ENCODE measurements around the gene AMMECR1L. TPM values are rescaled to one million over a fixed set of nuclear protein-coding genes. Genes with fewer than 3 reads are reported as not detected.

The AMMECR1L gene
- total and polyA plus RNA-seq, 2 experiments from 2014 or later: 7.8 to 17.7 TPM

DNA sequence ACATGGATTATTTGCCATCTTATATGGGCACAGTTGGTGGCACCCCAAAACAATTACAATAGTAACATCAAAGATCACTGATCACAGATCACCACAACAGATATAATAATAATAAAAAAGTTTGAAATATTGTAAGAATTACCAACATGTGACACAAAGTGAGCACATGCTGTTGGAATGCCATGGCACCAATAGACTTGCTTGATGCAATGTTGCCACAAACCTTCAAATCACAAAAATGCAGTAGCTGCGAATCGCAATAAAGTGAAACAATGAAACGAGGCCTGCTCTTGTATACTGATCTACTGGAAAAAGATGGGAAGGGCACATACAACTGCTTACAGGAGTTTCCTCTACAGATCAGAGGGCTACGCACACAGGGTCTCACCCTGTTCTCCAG, 32.2 kb upstream of the AMMECR1L start:
- H3K9me3 Mint-ChIP-seq: no peaks in the 10 kb centered on the region; the same call in 2 of the 3 replicates
- H3K36me3 Mint-ChIP-seq (ENCODE audit: low read depth): no peaks in the 10 kb centered on the region
- TF ChIP-seq POLR2AphosphoS5 (IDR thresholded peaks at IDR 0.05; ENCODE audit: low read depth): no peak
- no peak for TF ChIP-seq EZH2phosphoT487 (IDR thresholded peaks at IDR 0.05; ENCODE audit: unreplicated experiment)
- TF ChIP-seq, protein P1, sequence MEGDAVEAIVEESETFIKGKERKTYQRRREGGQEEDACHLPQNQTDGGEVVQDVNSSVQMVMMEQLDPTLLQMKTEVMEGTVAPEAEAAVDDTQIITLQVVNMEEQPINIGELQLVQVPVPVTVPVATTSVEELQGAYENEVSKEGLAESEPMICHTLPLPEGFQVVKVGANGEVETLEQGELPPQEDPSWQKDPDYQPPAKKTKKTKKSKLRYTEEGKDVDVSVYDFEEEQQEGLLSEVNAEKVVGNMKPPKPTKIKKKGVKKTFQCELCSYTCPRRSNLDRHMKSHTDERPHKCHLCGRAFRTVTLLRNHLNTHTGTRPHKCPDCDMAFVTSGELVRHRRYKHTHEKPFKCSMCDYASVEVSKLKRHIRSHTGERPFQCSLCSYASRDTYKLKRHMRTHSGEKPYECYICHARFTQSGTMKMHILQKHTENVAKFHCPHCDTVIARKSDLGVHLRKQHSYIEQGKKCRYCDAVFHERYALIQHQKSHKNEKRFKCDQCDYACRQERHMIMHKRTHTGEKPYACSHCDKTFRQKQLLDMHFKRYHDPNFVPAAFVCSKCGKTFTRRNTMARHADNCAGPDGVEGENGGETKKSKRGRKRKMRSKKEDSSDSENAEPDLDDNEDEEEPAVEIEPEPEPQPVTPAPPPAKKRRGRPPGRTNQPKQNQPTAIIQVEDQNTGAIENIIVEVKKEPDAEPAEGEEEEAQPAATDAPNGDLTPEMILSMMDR (conservative IDR thresholded peaks at IDR 0.05; ENCODE audit: low read depth in 2 of 2): no peak
- TF ChIP-seq ZNF331 (CRISPR knock-in tag; IDR thresholded peaks at IDR 0.05; ENCODE audit: low read depth): no peak
- TF ChIP-seq, protein P2, sequence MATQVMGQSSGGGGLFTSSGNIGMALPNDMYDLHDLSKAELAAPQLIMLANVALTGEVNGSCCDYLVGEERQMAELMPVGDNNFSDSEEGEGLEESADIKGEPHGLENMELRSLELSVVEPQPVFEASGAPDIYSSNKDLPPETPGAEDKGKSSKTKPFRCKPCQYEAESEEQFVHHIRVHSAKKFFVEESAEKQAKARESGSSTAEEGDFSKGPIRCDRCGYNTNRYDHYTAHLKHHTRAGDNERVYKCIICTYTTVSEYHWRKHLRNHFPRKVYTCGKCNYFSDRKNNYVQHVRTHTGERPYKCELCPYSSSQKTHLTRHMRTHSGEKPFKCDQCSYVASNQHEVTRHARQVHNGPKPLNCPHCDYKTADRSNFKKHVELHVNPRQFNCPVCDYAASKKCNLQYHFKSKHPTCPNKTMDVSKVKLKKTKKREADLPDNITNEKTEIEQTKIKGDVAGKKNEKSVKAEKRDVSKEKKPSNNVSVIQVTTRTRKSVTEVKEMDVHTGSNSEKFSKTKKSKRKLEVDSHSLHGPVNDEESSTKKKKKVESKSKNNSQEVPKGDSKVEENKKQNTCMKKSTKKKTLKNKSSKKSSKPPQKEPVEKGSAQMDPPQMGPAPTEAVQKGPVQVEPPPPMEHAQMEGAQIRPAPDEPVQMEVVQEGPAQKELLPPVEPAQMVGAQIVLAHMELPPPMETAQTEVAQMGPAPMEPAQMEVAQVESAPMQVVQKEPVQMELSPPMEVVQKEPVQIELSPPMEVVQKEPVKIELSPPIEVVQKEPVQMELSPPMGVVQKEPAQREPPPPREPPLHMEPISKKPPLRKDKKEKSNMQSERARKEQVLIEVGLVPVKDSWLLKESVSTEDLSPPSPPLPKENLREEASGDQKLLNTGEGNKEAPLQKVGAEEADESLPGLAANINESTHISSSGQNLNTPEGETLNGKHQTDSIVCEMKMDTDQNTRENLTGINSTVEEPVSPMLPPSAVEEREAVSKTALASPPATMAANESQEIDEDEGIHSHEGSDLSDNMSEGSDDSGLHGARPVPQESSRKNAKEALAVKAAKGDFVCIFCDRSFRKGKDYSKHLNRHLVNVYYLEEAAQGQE (IDR thresholded peaks at IDR 0.05; ENCODE audit: unreplicated experiment): no peak
- no peak for TF ChIP-seq ZNF114 (CRISPR knock-in tag; IDR thresholded peaks at IDR 0.05)
- TF ChIP-seq, protein P3, sequence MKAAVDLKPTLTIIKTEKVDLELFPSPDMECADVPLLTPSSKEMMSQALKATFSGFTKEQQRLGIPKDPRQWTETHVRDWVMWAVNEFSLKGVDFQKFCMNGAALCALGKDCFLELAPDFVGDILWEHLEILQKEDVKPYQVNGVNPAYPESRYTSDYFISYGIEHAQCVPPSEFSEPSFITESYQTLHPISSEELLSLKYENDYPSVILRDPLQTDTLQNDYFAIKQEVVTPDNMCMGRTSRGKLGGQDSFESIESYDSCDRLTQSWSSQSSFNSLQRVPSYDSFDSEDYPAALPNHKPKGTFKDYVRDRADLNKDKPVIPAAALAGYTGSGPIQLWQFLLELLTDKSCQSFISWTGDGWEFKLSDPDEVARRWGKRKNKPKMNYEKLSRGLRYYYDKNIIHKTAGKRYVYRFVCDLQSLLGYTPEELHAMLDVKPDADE (IDR thresholded peaks at IDR 0.05): no peak
- no peak for TF ChIP-seq CREB1 (CRISPR knock-in tag; IDR thresholded peaks at IDR 0.05; ENCODE audit: low read depth)
- no peaks in the 10 kb centered on the region for H3K4me1 ChIP-seq (ENCODE audit: insufficient read depth)
- H3K36me3 ChIP-seq (ENCODE audit: insufficient read depth): no peaks in the 10 kb centered on the region; the same call in 1 of the 2 replicates
- no peaks in the 10 kb centered on the region for H3K27me3 ChIP-seq (ENCODE audit: insufficient read depth)
- H2AFZ ChIP-seq: no peak overlapping the region
- no peak for ATAC-seq
- no peaks in the 10 kb centered on the region for H3F3A ChIP-seq (replicated peaks; ENCODE audit: low read depth)
- no peak overlapping the region for H3K27ac Mint-ChIP-seq
- H3K27me3 Mint-ChIP-seq (ENCODE audit: insufficient read depth, low read depth, poor library complexity): peaks cover 9% of the 10 kb centered on the region
- no peaks in the 10 kb centered on the region for H4K20me1 ChIP-seq (replicated peaks; ENCODE audit: insufficient read depth)
- no peak overlapping the region for H3K4me3 Mint-ChIP-seq
- no peak overlapping the region for H3K27ac ChIP-seq (ENCODE audit: low read depth)
- no peaks in the 10 kb centered on the region for H3K4me1 Mint-ChIP-seq
- H3K9me2 ChIP-seq (ENCODE audit: insufficient read depth): no peaks in the 10 kb centered on the region
- DNase-seq (ENCODE audit: low spot score): no peak
- H3K4me2 ChIP-seq: no peak overlapping the region
- no peaks in the 10 kb centered on the region for H3K79me2 ChIP-seq (replicated peaks; ENCODE audit: insufficient read depth)
- H3K4me3 ChIP-seq: no peak overlapping the region

DNA sequence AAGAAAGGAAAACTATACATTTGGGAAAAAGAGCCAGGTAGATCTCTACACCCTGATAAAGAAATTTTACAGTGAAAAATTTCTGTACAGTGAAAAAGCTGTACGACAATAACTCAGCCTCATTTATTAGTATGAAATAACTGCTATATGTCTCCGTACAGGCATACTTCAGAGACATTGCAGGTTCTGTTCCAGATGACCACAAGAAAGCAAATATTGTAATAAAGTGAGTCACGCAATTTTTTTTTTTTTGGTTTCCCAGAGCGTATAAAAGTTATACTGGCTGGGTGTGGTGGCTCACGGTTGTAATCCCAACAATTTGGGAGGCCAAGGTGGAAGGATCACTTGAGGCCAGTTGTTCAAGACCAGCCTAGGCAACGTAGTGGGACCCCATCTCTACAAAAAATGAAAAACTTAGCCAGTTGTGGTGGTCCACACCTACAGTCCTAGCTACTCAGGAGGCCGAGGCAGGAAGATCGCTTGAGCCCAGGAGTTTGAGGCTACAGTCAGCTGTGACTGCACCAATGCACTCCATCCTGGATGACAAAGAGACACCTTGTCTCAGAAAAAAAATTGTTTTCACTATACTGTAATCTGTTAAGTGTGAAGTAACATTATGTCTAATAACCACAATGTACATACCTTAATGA, 28.2 kb upstream of the AMMECR1L start:
- no peaks in the 10 kb centered on the region for H3K27me3 ChIP-seq (ENCODE audit: insufficient read depth)
- H3K9me2 ChIP-seq (ENCODE audit: insufficient read depth): peaks cover 5% of the 10 kb centered on the region; the same call in 1 of the 2 replicates
- DNase-seq (ENCODE audit: low spot score) (no peak), ATAC-seq (no peak)
- H3K4me1 ChIP-seq (ENCODE audit: insufficient read depth): no peaks in the 10 kb centered on the region
- no peaks in the 10 kb centered on the region; the same call in 2 of the 3 replicates for H3K9me3 Mint-ChIP-seq
- H3K4me3 Mint-ChIP-seq: no peak overlapping the region
- no peak overlapping the region for H3K27ac ChIP-seq (ENCODE audit: low read depth)
- H4K20me1 ChIP-seq (replicated peaks; ENCODE audit: insufficient read depth): no peaks in the 10 kb centered on the region; the same call in 1 of the 2 replicates
- H3K36me3 ChIP-seq (ENCODE audit: insufficient read depth): no peaks in the 10 kb centered on the region; the same call in 1 of the 2 replicates
- H3K79me2 ChIP-seq (replicated peaks; ENCODE audit: insufficient read depth): no peaks in the 10 kb centered on the region
- H3K4me2 ChIP-seq: no peak overlapping the region
- H2AFZ ChIP-seq: no peak overlapping the region
- H3K36me3 Mint-ChIP-seq (ENCODE audit: low read depth): no peaks in the 10 kb centered on the region
- no peaks in the 10 kb centered on the region for H3K27me3 Mint-ChIP-seq (ENCODE audit: insufficient read depth, low read depth, poor library complexity)
- H3K4me1 Mint-ChIP-seq: no peaks in the 10 kb centered on the region
- no peak overlapping the region for H3K27ac Mint-ChIP-seq
- no peak overlapping the region for H3K4me3 ChIP-seq
- H3F3A ChIP-seq (replicated peaks; ENCODE audit: low read depth): no peaks in the 10 kb centered on the region
- TF ChIP-seq ZNF114 (CRISPR knock-in tag; IDR thresholded peaks at IDR 0.05) (no peak), NANOG (IDR thresholded peaks at IDR 0.05; ENCODE audit: borderline replicate concordance) (no peak)
- TF ChIP-seq, protein P2 (IDR thresholded peaks at IDR 0.05; ENCODE audit: unreplicated experiment): no peak
